Measurements from ENCODE around the gene OCSTAMP. TPM values are rescaled to one million over a fixed set of nuclear protein-coding genes. Genes with fewer than 3 reads are reported as not detected.

OCSTAMP gene, protein sequence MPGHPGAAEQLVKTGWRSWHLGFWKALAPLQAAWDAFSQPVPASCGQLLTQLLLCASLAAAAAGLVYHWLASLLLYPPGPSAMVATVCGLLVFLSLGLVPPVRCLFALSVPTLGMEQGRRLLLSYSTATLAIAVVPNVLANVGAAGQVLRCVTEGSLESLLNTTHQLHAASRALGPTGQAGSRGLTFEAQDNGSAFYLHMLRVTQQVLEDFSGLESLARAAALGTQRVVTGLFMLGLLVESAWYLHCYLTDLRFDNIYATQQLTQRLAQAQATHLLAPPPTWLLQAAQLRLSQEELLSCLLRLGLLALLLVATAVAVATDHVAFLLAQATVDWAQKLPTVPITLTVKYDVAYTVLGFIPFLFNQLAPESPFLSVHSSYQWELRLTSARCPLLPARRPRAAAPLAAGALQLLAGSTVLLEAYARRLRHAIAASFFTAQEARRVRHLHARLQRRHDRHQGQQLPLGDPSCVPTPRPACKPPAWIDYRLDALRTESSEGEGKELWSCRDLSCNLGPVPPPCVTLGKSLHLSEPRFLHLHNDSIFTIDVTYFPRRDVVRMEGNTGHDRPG
- total RNA-seq = under 1 TPM in 1 of 3 donors, not detected in 2; 0.32 TPM

DNA sequence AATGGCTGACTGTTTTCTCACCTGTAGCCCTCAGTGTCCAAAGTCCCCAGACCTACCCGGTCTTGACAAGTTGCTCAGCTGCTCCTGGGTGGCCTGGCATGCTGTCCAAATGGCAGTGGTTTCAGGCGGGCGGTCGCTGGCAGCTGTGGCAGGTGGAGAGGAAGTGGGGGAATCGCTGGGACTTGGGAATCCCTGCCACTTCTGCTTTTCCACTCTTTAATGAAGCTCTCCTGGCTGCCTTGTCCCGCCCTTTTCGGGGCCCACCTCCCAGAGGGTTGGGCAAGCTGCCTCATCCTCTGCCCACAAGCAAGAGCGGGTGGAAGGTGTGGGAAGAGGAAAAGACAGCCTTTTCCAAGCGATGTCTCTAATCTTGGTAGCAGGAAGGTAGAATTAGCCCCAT lies at the start of gene OCSTAMP:
TSS of gene OCSTAMP (minus strand) at position 194 of the 400 bp plus-strand sequence. CDS start at position 100, 94 bp downstream.
- TF ChIP-seq, protein P1, sequence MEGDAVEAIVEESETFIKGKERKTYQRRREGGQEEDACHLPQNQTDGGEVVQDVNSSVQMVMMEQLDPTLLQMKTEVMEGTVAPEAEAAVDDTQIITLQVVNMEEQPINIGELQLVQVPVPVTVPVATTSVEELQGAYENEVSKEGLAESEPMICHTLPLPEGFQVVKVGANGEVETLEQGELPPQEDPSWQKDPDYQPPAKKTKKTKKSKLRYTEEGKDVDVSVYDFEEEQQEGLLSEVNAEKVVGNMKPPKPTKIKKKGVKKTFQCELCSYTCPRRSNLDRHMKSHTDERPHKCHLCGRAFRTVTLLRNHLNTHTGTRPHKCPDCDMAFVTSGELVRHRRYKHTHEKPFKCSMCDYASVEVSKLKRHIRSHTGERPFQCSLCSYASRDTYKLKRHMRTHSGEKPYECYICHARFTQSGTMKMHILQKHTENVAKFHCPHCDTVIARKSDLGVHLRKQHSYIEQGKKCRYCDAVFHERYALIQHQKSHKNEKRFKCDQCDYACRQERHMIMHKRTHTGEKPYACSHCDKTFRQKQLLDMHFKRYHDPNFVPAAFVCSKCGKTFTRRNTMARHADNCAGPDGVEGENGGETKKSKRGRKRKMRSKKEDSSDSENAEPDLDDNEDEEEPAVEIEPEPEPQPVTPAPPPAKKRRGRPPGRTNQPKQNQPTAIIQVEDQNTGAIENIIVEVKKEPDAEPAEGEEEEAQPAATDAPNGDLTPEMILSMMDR (IDR thresholded peaks at IDR 0.05) = no peak
- TF ChIP-seq POLR2A (IDR thresholded peaks at IDR 0.05) (no peak), POLR2AphosphoS5 (IDR thresholded peaks at IDR 0.05) (no peak)
- Histone ChIP-seq H3K27me3 (peaks cover 0 to 19% of the 10 kb centered on the region in 2 donors), H3K4me3 (no peak within 1 kb of the TSS), H3K36me3 (no peaks in the 10 kb centered on the region), H3K9me3 (no peaks in the 10 kb centered on the region), H3K27ac (no peak within 1 kb of the TSS), H3K4me1 (no peaks in the 10 kb centered on the region)
- DNase-seq (ENCODE audit: low spot score in 2 of 2) = no peak
- intact Hi-C loops (cut with DNase I; ENCODE audit: low total_unique reads) = no loop called here

DNA sequence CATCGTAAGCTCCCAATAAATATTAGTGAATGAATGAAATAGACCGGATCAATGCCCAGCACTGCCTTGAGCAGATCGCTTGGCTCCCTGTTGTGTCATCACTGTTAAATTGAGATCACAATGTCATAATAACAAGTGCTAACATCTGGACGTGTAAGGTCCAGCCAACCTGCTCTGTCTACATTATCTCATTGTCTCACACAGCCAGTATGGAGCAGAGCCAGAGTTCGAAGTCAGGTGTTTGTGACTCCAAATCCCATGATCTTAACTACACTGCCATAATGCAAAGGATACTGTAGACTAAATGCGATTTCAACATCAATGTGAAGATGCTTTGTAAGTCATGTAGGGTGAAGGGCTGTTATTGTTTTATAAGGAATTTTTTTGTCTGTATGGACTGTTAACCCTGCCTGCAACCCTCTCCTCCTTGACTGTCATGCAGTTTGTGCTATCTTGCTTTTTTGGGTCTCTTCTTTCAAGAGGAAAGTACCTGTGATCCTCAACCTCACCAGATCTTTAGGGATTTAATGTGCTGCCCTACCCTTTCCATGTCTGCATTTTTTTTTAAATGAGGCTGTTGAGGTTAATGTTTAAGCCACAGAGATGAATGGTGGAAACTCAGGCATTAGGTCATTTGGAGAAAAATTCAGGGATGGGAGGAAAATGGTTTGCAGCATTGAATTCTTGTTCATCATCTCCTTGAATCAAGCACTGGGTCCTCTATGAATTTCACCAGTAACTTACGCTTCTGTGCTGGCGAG lies 49.0 kb upstream of the OCSTAMP start:
- Histone ChIP-seq H3K4me1 (no peaks in the 10 kb centered on the region), H3K4me3 (no peak overlapping the region), H3K27me3 (no peaks in the 10 kb centered on the region), H3K9me3 (no peaks in the 10 kb centered on the region), H3K27ac (no peak overlapping the region), H3K36me3 (no peaks in the 10 kb centered on the region)
- TF ChIP-seq POLR2A (IDR thresholded peaks at IDR 0.05) = no peak
- TF ChIP-seq, protein P1 (IDR thresholded peaks at IDR 0.05) = no peak
- TF ChIP-seq POLR2AphosphoS5 (IDR thresholded peaks at IDR 0.05) = no peak
- no peak for DNase-seq (ENCODE audit: low spot score in 2 of 2)
- intact Hi-C loops (cut with DNase I; ENCODE audit: low total_unique reads) = no loop called here

DNA sequence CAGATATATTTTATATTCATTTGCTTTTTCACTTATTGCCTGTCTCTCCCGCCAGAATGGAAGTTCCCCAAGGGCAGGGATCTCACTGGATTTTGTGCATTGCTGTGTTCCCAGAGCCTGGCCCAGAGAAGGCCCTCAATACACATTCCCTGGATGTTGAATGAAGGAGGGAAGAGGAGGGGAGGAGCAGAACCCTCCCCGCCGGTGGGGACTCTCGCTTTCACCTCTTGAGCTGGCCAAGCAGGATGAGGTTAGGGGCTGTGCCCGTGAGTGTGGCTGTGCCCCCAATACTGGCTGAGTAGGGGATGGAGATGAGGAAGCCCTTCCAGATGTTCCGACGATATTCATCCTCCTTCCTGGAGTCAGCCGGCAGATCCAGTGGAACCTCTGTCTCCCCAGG lies 45.5 kb upstream of the OCSTAMP start:
- H3K36me3 ChIP-seq = no peaks in the 10 kb centered on the region
- DNase-seq (ENCODE audit: low spot score in 2 of 2) = no peak
- no peaks in the 10 kb centered on the region for H3K27me3 ChIP-seq
- no peaks in the 10 kb centered on the region for H3K4me1 ChIP-seq
- no peak overlapping the region for H3K4me3 ChIP-seq
- H3K9me3 ChIP-seq = no peaks in the 10 kb centered on the region
- no peak for TF ChIP-seq POLR2AphosphoS5 (IDR thresholded peaks at IDR 0.05)
- no peak for TF ChIP-seq POLR2A (IDR thresholded peaks at IDR 0.05)
- TF ChIP-seq, protein P1 (IDR thresholded peaks at IDR 0.05) = no peak
- no peak overlapping the region for H3K27ac ChIP-seq
- intact Hi-C loops (cut with DNase I; ENCODE audit: low total_unique reads) = no loop called here

DNA sequence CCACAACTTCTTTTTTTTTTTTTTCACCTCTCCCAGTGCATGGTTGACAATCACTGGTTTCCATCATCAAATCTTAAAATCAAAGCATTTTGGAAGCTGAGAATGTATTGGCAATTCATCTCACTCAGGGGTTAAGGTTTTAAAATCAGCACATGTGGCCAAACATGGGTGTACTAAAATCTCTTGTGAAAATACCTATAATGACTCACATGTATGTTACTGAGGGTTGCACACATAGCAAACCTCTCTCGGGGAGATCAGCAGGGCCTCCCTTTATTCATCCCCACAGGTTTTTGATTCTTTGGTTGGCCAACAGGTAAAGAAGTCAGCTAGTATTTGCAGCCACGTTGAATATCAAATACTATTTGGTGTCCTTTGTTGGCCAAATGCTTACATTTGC lies 44.3 kb upstream of the OCSTAMP start:
- H3K9me3 ChIP-seq = no peaks in the 10 kb centered on the region
- H3K4me1 ChIP-seq = no peaks in the 10 kb centered on the region
- H3K27me3 ChIP-seq = no peaks in the 10 kb centered on the region
- no peak overlapping the region for H3K4me3 ChIP-seq
- no peaks in the 10 kb centered on the region for H3K36me3 ChIP-seq
- no peak for DNase-seq (ENCODE audit: low spot score in 2 of 2)
- TF ChIP-seq, protein P1 (IDR thresholded peaks at IDR 0.05) = no peak
- TF ChIP-seq POLR2AphosphoS5 (IDR thresholded peaks at IDR 0.05) = no peak
- no peak for TF ChIP-seq POLR2A (IDR thresholded peaks at IDR 0.05)
- no peak overlapping the region for H3K27ac ChIP-seq
- intact Hi-C loops (cut with DNase I; ENCODE audit: low total_unique reads) = no loop called here
